ENCODE results near the gene CDH7. TPM values are rescaled to one million over a fixed set of nuclear protein-coding genes. Genes with fewer than 3 reads are reported as not detected.

CDH7 gene
- polyA plus RNA-seq, 1 experiment = not detected

- POLR2A ChIA-PET = no interaction called here
- CTCF ChIA-PET = no interaction called here
- no peak for TF ChIP-seq CTCF (IDR thresholded peaks at IDR 0.05; ENCODE audit: low read depth, low read length)
These were observed 185.9 kb downstream of the CDH7 start for GRCh38 chr18:65936678-65937077.

GRCh38 chr18:65937180-65937579 is 186.4 kb downstream of the CDH7 start:
- ChIA-PET CTCF (no interaction called here), POLR2A (no interaction called here)
- H3K4me3 ChIP-seq (ENCODE audit: low read depth, low read length) = no peak overlapping the region
- peaks cover 3% of the 10 kb centered on the region; the same call in 1 of the 2 replicates for H3K9me3 ChIP-seq (ENCODE audit: control insufficient read depth, insufficient read depth, low read length)
- no peak overlapping the region for H3K27ac ChIP-seq (ENCODE audit: low read depth, low read length)
- H3K27me3 ChIP-seq (ENCODE audit: control insufficient read depth, insufficient read depth, low read length) = no peaks in the 10 kb centered on the region
- TF ChIP-seq CTCF (IDR thresholded peaks at IDR 0.05; ENCODE audit: low read depth, low read length) = no peak
- no peak for DNase-seq (ENCODE audit: low read depth, low spot score)

More at GRCh38 chr18:65936678-65937077, 185.9 kb downstream of the CDH7 start:
- DNase-seq (ENCODE audit: low read depth, low spot score) = no peak
- Histone ChIP-seq H3K4me3 (ENCODE audit: low read depth, low read length) (no peak overlapping the region), H3K27me3 (ENCODE audit: control insufficient read depth, insufficient read depth, low read length) (no peaks in the 10 kb centered on the region), H3K9me3 (ENCODE audit: control insufficient read depth, insufficient read depth, low read length) (peaks cover 3% of the 10 kb centered on the region; the same call in 1 of the 2 replicates), H3K27ac (ENCODE audit: low read depth, low read length) (no peak overlapping the region)

- no peak for DNase-seq (ENCODE audit: low read depth, low spot score)
- ChIA-PET POLR2A (no interaction called here), CTCF (no interaction called here)
- Histone ChIP-seq H3K27me3 (ENCODE audit: control insufficient read depth, insufficient read depth, low read length) (no peaks in the 10 kb centered on the region), H3K4me3 (ENCODE audit: low read depth, low read length) (no peak overlapping the region), H3K27ac (ENCODE audit: low read depth, low read length) (no peak overlapping the region), H3K9me3 (ENCODE audit: control insufficient read depth, insufficient read depth, low read length) (peaks cover 3% of the 10 kb centered on the region; the same call in 1 of the 2 replicates)
- no peak for TF ChIP-seq CTCF (IDR thresholded peaks at IDR 0.05; ENCODE audit: low read depth, low read length)
These were observed 188.0 kb downstream of the CDH7 start for GRCh38 chr18:65938592-65939372.

Measured in AG04450 (cell line).